ENCODE measurements around the gene NRSN1. TPM values are rescaled to one million over a fixed set of nuclear protein-coding genes. Genes with fewer than 3 reads are reported as not detected.

The NRSN1 gene
- total RNA-seq, 2 experiments from 2014 or later: not detected

DNA sequence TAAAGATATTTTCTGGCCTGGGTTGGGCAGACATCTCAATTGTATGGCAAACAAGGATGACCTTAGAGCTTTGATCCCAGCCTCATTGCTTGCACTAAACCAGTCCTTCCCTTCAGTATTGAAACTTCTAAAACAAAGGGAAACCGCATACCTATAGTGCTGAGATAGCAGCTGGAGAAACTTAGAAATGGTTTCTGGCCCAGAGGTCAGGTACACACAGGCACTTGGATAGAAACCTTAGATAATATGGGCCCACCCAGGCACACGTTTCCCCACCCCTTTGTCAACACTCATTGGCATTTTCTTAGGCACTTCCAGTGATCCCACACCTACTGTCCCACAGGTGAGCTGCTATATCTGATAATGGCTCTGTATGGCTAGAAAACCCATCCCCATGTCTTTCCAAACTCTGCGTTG lies 22.1 kb downstream of the NRSN1 start:
- H4K20me1 ChIP-seq (ENCODE audit: insufficient read depth, low read length): no peaks in the 10 kb centered on the region
- no peaks in the 10 kb centered on the region for H3K36me3 ChIP-seq (ENCODE audit: insufficient read depth, low read length)
- no peaks in the 10 kb centered on the region for H3K79me2 ChIP-seq (ENCODE audit: insufficient read depth, low read depth, low read length)
- TF ChIP-seq EZH2phosphoT487 (IDR thresholded peaks at IDR 0.05; ENCODE audit: borderline replicate concordance, low read depth, low read length): no peak
- TF ChIP-seq, protein P1, sequence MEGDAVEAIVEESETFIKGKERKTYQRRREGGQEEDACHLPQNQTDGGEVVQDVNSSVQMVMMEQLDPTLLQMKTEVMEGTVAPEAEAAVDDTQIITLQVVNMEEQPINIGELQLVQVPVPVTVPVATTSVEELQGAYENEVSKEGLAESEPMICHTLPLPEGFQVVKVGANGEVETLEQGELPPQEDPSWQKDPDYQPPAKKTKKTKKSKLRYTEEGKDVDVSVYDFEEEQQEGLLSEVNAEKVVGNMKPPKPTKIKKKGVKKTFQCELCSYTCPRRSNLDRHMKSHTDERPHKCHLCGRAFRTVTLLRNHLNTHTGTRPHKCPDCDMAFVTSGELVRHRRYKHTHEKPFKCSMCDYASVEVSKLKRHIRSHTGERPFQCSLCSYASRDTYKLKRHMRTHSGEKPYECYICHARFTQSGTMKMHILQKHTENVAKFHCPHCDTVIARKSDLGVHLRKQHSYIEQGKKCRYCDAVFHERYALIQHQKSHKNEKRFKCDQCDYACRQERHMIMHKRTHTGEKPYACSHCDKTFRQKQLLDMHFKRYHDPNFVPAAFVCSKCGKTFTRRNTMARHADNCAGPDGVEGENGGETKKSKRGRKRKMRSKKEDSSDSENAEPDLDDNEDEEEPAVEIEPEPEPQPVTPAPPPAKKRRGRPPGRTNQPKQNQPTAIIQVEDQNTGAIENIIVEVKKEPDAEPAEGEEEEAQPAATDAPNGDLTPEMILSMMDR (conservative IDR thresholded peaks at IDR 0.05; ENCODE audit: low read length): no peak
- CTCF ChIA-PET (ENCODE audit: unreplicated experiment): no interaction called here
- no peak overlapping the region for H3K4me3 ChIP-seq (ENCODE audit: low read depth, low read length, poor library complexity, severe bottlenecking)
- H3K9me2 ChIP-seq (ENCODE audit: insufficient read depth, low read length): no peaks in the 10 kb centered on the region
- intact Hi-C loops (cut with micrococcal nuclease; ENCODE audit: unreplicated experiment): no loop called here
- no peaks in the 10 kb centered on the region for H3K4me1 ChIP-seq (ENCODE audit: insufficient read depth, low read length, poor library complexity, severe bottlenecking)
- BruUV-seq (replicated peaks): no TSS peak
- no peak for DNase-seq (ENCODE audit: low spot score)
- POLR2A ChIA-PET: interaction anchor here (0.6 kb wide), 1 partner anchor 894 kb away, joined by 3 read pairs; no protein-coding TSS in a partner anchor
- no peak overlapping the region for H3K4me2 ChIP-seq (ENCODE audit: low read length)
- H3K9me3 ChIP-seq (ENCODE audit: low read length): no peaks in the 10 kb centered on the region
- H2AFZ ChIP-seq (ENCODE audit: low read length): no peak overlapping the region
- no peak overlapping the region for H3K27ac ChIP-seq (ENCODE audit: low read depth, low read length, poor library complexity, severe bottlenecking)

DNA sequence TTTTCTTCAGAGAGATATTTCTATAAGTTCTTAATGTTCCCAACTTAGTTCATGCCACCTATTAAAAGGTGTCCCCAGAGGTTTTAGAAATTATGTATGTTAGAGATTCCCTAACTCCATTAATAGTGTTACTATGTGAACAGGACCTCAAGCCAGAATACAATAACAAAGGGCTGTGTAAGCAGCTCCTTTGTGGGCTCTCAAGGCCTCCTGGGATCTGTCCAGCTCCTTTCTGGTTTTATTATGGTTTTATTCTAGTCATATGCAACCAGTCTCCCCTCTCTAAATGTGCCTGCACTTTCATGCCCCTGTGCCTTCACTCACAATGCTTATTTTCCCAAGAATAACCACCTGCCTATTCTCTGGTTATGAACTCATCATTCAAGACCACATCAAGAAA lies 22.7 kb downstream of the NRSN1 start:
- Histone ChIP-seq H3K4me1 (ENCODE audit: insufficient read depth, low read length, poor library complexity, severe bottlenecking) (no peaks in the 10 kb centered on the region), H3K4me3 (ENCODE audit: low read depth, low read length, poor library complexity, severe bottlenecking) (no peak overlapping the region), H3K36me3 (ENCODE audit: insufficient read depth, low read length) (no peaks in the 10 kb centered on the region), H3K9me2 (ENCODE audit: insufficient read depth, low read length) (no peaks in the 10 kb centered on the region), H3K79me2 (ENCODE audit: insufficient read depth, low read depth, low read length) (no peaks in the 10 kb centered on the region), H2AFZ (ENCODE audit: low read length) (no peak overlapping the region), H4K20me1 (ENCODE audit: insufficient read depth, low read length) (no peaks in the 10 kb centered on the region), H3K4me2 (ENCODE audit: low read length) (no peak overlapping the region), H3K9me3 (ENCODE audit: low read length) (no peaks in the 10 kb centered on the region), H3K27ac (ENCODE audit: low read depth, low read length, poor library complexity, severe bottlenecking) (no peak overlapping the region)
- DNase-seq (ENCODE audit: low spot score): no peak
- POLR2A ChIA-PET: interaction anchor here (1.2 kb wide), 1 partner anchor 16 kb away, joined by 3 read pairs; no protein-coding TSS in a partner anchor
- no peak for TF ChIP-seq EZH2phosphoT487 (IDR thresholded peaks at IDR 0.05; ENCODE audit: borderline replicate concordance, low read depth, low read length)
- TF ChIP-seq, protein P1 (conservative IDR thresholded peaks at IDR 0.05; ENCODE audit: low read length): no peak
- no TSS peak for BruUV-seq (replicated peaks)
- CTCF ChIA-PET (ENCODE audit: unreplicated experiment): no interaction called here
- intact Hi-C loops (cut with micrococcal nuclease; ENCODE audit: unreplicated experiment): no loop called here

DNA sequence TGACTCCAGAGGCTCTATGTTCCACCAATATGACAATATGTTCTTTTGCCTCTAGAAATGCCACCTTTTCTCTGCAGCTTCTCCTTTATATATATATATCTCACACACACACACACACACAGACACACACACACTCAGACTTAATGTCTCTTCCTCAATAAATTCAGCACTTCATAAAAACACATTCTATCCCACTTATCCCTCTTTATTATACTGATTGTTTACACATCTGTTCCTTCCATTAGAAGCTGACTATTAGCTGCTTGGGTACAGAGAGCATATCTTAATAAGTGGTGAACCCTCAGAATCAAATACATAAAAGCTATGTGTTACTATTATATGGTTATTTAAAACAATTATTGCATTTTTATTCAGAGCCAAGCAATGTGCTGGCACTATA lies 23.3 kb downstream of the NRSN1 start:
- CTCF ChIA-PET (ENCODE audit: unreplicated experiment): no interaction called here
- Histone ChIP-seq H3K36me3 (ENCODE audit: insufficient read depth, low read length) (no peaks in the 10 kb centered on the region), H4K20me1 (ENCODE audit: insufficient read depth, low read length) (no peaks in the 10 kb centered on the region), H3K4me3 (ENCODE audit: low read depth, low read length, poor library complexity, severe bottlenecking) (no peak overlapping the region), H3K4me2 (ENCODE audit: low read length) (no peak overlapping the region), H3K27ac (ENCODE audit: low read depth, low read length, poor library complexity, severe bottlenecking) (no peak overlapping the region), H3K9me2 (ENCODE audit: insufficient read depth, low read length) (no peaks in the 10 kb centered on the region), H3K9me3 (ENCODE audit: low read length) (no peaks in the 10 kb centered on the region), H3K79me2 (ENCODE audit: insufficient read depth, low read depth, low read length) (no peaks in the 10 kb centered on the region), H2AFZ (ENCODE audit: low read length) (no peak overlapping the region), H3K4me1 (ENCODE audit: insufficient read depth, low read length, poor library complexity, severe bottlenecking) (no peaks in the 10 kb centered on the region)
- TF ChIP-seq, protein P1 (conservative IDR thresholded peaks at IDR 0.05; ENCODE audit: low read length): no peak
- TF ChIP-seq EZH2phosphoT487 (IDR thresholded peaks at IDR 0.05; ENCODE audit: borderline replicate concordance, low read depth, low read length): no peak
- intact Hi-C loops (cut with micrococcal nuclease; ENCODE audit: unreplicated experiment): no loop called here
- DNase-seq (ENCODE audit: low spot score): no peak
- no TSS peak for BruUV-seq (replicated peaks)
- POLR2A ChIA-PET: interaction anchor here (0.7 to 1.2 kb wide), 2 partner anchors 16 to 404 kb away, joined by 3 read pairs; no protein-coding TSS in a partner anchor

Measured in OCI-LY7 (cell line).